ENCODE data around the gene VPS4A. TPM values are rescaled to one million over a fixed set of nuclear protein-coding genes. Genes with fewer than 3 reads are reported as not detected.
"Not testable (repeated sequence)": the region's sequence is repeated elsewhere in the genome, so short reads cannot be mapped to it uniquely, and the experiment has no call there.

The VPS4A gene
- total RNA-seq, 2 donors from 2014 or later: 23.1 to 29.1 TPM

DNA sequence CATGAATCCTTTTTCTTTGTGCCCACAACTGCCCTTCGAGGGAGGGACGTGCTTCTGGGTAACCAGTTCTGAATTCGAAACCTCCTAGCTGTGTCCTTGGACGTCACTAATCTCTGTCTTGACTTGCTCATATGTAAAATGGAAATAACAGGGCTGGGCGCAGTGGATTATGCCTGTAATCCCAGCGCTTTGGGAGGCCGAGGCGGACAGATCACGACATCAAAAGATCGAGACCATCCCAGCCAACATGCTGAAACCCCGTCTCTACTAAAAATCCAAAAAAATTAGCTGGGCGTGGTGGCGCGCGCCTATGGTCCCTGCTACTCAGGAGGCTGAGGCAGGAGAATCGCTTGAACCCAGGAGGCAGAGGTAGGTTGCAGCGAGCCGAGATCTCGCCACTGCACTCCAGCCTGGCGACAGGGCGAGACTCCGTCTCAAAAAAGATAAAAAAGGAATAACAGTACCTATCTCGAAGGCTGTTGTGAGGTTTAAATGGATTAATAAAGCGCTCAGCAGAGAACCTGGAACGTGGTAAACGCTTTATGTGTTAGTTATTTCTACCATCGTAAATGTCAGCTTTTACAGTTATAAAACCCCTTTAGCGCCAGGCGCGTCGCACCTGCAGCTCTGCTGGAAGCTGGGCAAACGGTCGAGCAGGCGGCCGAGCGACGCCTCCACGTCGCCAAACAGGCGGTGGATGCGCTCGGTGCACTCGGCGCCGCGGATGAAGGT lies 27.6 kb downstream of the VPS4A start:
- ATAC-seq: no peak

DNA sequence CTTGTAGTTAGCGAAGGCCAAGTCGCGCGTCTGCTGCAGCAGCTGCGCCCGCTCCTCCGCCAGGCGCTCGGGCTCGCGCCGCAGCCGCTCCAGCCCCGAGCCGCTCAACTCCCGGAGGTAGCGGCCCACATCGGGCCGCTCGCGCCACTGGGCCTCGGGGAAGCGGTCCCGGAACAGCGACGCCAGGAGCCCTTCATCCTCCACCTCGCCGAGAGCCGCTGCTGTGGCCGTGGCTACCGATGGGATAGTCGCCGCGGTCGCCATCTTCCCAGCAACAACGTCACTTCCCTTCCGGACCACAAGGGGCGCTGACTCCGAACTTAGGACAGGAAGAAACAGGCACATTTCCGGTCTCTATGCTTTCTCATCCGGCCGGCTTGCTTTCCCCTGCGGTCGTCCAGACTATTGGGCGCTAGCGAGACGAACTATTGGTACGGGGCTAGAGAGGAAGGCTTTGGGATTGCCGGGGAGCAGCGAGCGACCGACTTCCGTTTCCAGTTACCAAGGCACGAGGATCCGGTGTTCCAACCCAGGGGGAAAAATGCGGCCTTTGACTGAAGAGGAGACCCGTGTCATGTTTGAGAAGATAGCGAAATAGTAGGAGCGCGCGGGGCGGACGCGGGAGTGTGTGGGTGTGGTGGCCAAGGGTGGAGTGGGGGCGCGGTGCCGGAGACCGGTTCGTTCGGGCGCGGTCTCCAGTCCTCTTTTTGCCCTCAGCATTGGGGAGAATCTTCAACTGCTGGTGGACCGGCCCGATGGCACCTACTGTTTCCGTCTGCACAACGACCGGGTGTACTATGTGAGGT lies 28.3 kb downstream of the VPS4A start, which contains the start of the genes COG8 and NIP7:
TSS of gene COG8 (minus strand) at position 276 of the 806 bp plus-strand sequence. CDS start at position 264, 12 bp downstream.
TSS of gene NIP7 (plus strand) at position 484 of the 806 bp plus-strand sequence. CDS start at position 542, 58 bp downstream.
- Mint-ChIP-seq H3K36me3 (peaks cover 33 to 40% of the 10 kb centered on the region in 2 donors), H3K9me3 (no peaks in the 10 kb centered on the region), H3K27ac (peak within 1 kb of the TSS; percentile 96 to 99)
- ATAC-seq (peak; percentile 91 to 93), DNase-seq (ENCODE audit: low spot score in 2 of 2) (peak; percentile 90 to 92)

More for the DNA sequence above, 27.6 kb downstream of the VPS4A start:
- Mint-ChIP-seq H3K36me3 (peaks cover 33 to 40% of the 10 kb centered on the region in 2 donors), H3K27ac (peak overlapping the region; percentile 90 to 96), H3K9me3 (no peaks in the 10 kb centered on the region)
- DNase-seq (ENCODE audit: low spot score in 2 of 2): no peak

DNA sequence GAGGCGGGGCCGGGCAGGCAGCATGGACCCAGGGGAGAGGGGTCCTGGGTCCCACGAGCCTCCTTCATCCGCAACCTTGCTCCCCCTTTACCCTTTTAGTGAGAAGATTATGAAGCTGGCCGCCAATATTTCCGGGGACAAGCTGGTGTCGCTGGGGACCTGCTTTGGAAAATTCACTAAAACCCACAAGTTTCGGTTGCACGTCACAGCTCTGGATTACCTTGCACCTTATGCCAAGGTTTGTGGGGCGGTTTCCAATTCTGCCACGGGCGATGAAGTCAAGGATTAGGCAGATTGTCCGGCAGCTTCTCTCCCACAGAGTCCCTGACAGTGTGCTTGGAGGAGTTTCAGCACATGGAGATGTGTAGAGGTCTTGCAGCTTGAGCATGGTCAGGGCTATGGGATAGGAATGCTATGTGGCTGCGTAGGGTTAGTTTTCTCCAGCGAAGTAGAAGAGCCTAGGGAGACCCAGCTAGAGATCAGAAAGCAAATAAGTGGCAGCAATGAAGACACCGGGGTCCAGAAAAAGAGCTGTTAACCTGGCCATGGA lies 29.0 kb downstream of the VPS4A start:
- DNase-seq (ENCODE audit: low spot score in 2 of 2): no peak
- Mint-ChIP-seq H3K9me3 (no peaks in the 10 kb centered on the region), H3K27ac (peak overlapping the region; percentile 96 to 99), H3K36me3 (peaks cover 33% of the 10 kb centered on the region in 2 donors)
- peak in 1 of 2 donors; percentile 33 for ATAC-seq

DNA sequence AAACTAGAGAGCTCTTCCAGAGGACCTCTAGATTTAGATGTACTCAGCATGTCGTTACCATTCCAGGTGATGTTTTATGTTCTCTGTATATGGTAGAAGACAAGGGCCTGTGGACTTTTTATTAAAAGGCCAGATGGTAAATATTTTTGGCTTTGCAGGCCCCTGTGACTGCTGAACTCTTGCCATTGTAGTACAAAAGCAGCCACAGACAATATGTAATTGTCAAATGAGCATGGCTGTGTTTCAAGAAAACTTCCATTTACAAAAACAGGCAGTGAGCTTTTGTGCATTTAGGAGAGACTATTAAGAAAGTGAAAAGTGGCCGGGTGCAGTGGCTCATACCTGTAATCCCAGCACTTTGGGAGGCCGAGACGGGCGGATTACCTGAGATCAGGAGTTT lies 33.0 kb downstream of the VPS4A start:
- H3K9me3 Mint-ChIP-seq: no peaks in the 10 kb centered on the region
- ATAC-seq (no peak), DNase-seq (ENCODE audit: low spot score in 2 of 2) (no peak)
- peaks cover 21 to 24% of the 10 kb centered on the region in 2 donors for H3K36me3 Mint-ChIP-seq
- peak overlapping the region in 1 of 2 donors; percentile 72 for H3K27ac Mint-ChIP-seq

DNA sequence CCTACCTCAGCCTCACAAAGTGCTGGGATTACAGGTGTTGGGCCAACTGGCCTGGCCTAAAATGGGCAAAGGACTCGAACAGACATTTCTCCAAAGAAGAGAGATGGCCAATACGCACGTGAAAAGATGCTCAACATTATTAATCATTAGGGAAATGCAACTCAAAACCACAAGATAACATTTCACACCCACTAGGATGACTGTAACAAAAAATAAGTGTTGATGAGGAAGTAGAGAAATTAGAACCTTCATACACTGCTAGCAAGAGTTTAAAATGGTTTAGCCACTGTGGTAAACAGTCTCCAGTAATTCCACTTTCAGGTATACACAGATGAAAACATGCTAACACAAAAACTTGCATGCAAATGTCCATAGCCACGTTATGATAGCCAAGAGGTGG lies 34.8 kb downstream of the VPS4A start:
- H3K9me3 Mint-ChIP-seq: no peaks in the 10 kb centered on the region
- no peak for DNase-seq (ENCODE audit: low spot score in 2 of 2)
- peaks cover 6 to 9% of the 10 kb centered on the region in 2 donors for H3K36me3 Mint-ChIP-seq
- H3K27ac Mint-ChIP-seq: peak overlapping the region in 1 of 2 donors; percentile 14
- ATAC-seq: no peak

DNA sequence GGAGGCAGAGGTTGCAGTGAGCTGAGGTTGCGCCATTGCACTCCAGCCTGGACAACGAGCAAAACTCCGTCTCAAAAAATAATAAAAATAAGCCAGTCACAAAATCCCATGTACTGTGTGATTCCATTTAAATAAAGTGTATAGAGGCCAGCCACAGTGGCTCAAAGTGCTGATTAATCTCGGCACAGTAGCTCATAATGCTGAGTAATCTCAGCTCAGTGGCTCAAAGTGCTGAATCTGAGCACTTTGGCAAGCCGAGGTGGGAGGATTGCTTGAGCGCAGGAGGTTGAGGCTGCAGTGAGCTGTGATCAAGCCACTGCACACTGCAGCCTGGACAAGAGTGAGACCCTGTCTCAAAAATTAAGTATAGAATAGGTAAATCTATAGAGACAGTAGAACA lies 35.5 kb downstream of the VPS4A start:
- peaks cover 0 to 1% of the 10 kb centered on the region in 2 donors for H3K36me3 Mint-ChIP-seq
- peak overlapping the region in 1 of 2 donors; percentile 68 for H3K27ac Mint-ChIP-seq
- no peak for DNase-seq (ENCODE audit: low spot score in 2 of 2)
- H3K9me3 Mint-ChIP-seq: no peaks in the 10 kb centered on the region
- no peak for ATAC-seq

DNA sequence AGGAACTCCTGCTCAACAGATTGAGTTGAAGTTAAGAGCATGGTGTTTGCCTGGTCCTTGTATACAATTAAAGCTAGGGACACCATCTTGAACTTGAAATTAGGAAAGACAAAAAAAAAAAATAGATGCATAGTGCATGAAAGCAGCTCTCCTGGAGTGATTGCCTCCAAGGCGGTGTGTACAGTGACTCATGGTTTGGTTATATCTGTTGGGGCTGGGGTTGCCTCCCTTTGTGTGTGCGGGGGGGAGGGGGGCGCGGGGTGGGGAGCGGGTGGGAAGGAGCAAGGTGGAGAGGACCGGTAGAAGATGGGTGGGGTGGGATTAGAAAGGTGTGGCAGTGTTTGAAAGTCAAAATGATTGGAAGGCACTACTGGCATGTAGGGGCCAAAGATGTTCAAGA lies 37.1 kb downstream of the VPS4A start:
- H3K36me3 Mint-ChIP-seq: no peaks in the 10 kb centered on the region
- DNase-seq (ENCODE audit: low spot score in 2 of 2) (no peak), ATAC-seq (no peak)
- H3K27ac Mint-ChIP-seq: no peak overlapping the region
- no peaks in the 10 kb centered on the region for H3K9me3 Mint-ChIP-seq

DNA sequence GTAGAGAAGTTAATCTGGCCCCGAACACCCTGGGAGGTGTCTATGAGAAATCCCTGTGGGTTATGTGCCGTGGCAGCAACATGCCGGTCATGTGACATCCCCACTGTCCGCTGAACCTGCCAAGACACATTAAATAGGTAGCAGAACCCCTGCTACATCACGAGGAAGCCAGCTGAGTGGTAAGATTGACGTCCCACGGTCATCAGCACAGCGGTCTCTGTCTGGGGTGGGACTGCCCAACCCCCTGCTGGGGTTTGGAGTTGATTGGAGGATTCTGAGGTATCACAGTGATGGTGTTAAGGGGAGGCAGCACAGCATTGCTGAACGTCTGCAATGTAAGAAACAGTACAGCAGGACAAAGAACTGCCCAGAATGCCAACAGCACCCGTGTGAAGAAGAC lies 38.4 kb downstream of the VPS4A start:
- Mint-ChIP-seq H3K9me3 (no peaks in the 10 kb centered on the region), H3K27ac (peak overlapping the region in 1 of 2 donors; percentile 30), H3K36me3 (no peaks in the 10 kb centered on the region)
- DNase-seq (ENCODE audit: low spot score in 2 of 2) (no peak), ATAC-seq (no peak)

DNA sequence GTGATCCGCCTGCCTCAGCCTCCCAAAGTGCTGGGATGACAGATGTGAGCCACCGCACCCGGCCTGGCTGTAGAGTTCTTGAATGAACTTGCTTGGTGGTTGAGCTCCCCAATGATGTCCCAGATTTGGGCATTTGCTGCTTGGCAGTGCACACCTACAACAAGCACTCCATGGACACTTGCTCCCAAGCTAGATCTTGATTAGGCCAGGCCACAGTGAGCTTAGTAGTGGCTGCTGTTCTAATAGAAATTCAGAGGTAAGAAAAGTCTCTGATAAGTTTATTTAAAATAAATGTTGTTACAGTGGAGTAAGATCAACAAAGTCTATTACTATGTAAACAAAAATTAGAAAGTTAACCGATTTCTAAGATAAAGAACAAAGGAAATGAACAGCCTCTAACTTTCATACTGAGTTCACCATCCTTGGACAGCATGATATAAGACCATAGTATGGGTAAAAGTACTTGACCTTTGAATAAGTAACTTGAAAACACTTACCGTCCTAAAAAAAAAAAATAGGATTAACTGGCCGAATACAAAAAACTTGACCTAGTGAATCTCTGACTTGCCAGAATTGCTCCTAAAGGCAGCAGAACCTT lies 39.5 kb downstream of the VPS4A start:
- DNase-seq (ENCODE audit: low spot score in 2 of 2) (no peak), ATAC-seq (no peak)
- Mint-ChIP-seq H3K27ac (peak overlapping the region in 1 of 2 donors; percentile 55), H3K9me3 (no peaks in the 10 kb centered on the region), H3K36me3 (peaks cover 5% of the 10 kb centered on the region in 2 donors)

DNA sequence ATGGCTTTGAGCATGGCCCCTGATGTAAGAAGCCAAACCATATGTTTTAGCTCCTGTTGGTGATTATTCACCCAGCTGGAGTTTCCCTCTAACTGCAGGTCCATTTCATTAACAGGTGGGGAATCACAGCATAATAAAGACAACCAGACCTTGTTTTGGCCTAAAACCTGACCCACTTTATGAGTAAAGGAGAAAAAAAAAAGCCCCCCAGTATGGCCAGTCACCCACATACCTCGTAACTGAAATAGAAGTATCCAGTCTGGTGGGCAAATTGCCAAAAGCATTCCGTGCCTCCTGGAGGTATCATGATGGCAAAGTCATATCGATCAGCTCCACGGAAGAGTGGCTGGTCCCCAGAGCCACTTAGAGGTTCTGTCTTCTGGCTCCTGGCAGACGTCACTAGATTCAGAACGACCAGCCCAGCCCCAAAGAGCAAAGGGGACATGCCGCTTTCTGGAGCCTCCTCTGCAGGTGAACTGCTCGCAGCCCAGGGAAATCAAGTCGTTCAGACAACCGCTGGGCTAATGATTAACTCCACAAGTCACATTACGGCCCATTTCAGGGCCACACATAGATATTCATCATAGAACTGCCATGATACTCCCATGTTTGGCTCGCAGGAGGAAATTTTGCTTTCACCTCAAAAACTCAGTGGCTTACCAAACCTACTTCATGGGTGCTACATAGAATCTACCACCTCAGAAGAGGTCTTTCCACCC lies 40.3 kb downstream of the VPS4A start, which contains the start of gene TMED6:
TSS of gene TMED6 (minus strand) at position 478 of the 719 bp plus-strand sequence. CDS start at position 445, 33 bp downstream.
- H3K27ac Mint-ChIP-seq: peak within 1 kb of the TSS; percentile 55 to 94
- no peaks in the 10 kb centered on the region for H3K9me3 Mint-ChIP-seq
- no peak for ATAC-seq
- no peak for DNase-seq (ENCODE audit: low spot score in 2 of 2)
- peaks cover 6 to 7% of the 10 kb centered on the region in 2 donors for H3K36me3 Mint-ChIP-seq

DNA sequence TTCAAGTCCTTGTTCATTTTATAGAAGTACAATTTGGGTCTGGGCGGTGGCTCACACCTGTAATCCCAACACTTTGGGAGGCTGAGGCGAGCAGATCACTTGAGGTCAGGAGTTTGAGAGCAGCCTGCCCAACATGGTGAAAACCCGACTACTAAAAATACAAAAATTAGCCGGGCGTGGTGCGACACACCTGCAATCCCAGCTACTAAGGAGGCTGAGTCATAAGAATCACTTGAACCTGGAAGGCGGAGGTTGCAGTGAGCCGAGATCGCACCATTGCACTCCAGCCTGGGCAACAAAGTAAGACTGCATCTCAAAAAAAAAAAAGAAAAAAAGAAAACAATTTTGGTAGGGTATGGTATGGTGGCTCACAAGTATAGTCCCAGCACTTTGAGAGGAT lies 48.9 kb downstream of the VPS4A start:
- H3K9me3 Mint-ChIP-seq; H3K27ac Mint-ChIP-seq; DNase-seq (ENCODE audit: low spot score in 2 of 2); ATAC-seq; H3K36me3 Mint-ChIP-seq: not testable (repeated sequence)

DNA sequence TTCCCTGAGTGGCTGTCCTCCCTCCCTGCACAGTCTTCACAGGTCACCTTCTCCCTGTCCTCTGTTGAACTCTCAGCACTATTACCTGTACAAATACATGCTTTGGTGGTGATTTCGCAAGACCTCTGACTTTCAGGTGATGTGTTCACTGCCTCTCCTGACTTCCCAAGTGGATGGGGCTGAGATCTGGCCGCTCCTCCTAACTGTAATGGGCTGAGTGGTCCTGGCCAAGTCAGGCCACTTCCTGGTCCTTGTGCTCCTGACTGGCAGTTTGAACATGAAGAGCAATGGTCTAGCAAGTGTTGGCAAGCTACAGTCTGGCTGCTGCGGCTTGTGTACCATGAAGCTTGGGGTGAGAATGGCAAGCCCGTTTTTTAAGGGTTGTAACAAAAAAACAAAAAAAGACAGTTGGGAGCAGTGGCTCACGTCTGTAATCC lies 52.1 kb downstream of the VPS4A start:
- DNase-seq (ENCODE audit: low spot score in 2 of 2): no peak
- peaks cover 5 to 6% of the 10 kb centered on the region in 2 donors for H3K36me3 Mint-ChIP-seq
- no peak overlapping the region for H3K27ac Mint-ChIP-seq
- no peak for ATAC-seq
- no peaks in the 10 kb centered on the region for H3K9me3 Mint-ChIP-seq

DNA sequence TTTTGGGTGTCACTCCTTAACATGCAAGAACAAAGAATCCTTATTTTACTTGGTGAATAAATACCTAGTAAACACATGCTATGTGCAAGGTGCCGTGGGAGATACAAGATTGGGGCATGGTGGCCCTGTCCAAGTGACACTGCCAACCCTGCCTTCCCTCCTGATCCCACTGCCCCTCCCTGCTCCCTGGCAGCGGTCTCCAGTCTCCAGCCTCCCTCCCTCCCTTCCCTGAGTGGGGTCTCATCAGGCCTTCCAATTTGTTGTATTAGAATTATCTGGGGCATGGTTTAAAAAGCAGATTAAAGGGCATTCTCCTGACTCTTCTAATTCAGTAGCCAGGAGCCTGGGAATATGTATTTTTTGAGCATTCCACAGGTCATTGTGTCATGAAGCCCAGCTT lies 52.9 kb downstream of the VPS4A start:
- Mint-ChIP-seq H3K36me3 (peaks cover 5 to 6% of the 10 kb centered on the region in 2 donors), H3K27ac (no peak overlapping the region), H3K9me3 (no peaks in the 10 kb centered on the region)
- DNase-seq (ENCODE audit: low spot score in 2 of 2) (no peak), ATAC-seq (no peak)

DNA sequence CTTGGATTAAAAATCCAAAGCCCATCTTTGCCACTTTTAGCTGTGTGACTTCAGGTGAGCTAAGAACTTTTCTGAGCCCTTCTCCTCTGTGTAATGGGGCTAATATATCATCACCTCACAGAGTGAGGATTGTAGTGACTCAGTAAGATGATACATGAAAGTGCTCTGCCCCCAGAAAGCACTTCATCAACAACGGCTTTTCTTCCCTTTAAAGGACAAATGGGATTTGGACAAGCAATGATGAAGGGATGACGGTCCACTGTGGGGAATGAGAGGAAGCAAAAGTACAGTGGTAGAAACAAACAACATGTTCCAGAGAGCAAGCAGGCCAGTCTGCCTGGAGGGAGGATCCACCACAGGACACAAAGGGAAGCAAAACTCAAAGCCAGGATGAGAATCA lies 54.8 kb downstream of the VPS4A start:
- H3K36me3 Mint-ChIP-seq: peaks cover 5 to 21% of the 10 kb centered on the region in 2 donors
- ATAC-seq (no peak), DNase-seq (ENCODE audit: low spot score in 2 of 2) (no peak)
- no peaks in the 10 kb centered on the region for H3K9me3 Mint-ChIP-seq
- H3K27ac Mint-ChIP-seq: peak overlapping the region in 1 of 2 donors; percentile 58

DNA sequence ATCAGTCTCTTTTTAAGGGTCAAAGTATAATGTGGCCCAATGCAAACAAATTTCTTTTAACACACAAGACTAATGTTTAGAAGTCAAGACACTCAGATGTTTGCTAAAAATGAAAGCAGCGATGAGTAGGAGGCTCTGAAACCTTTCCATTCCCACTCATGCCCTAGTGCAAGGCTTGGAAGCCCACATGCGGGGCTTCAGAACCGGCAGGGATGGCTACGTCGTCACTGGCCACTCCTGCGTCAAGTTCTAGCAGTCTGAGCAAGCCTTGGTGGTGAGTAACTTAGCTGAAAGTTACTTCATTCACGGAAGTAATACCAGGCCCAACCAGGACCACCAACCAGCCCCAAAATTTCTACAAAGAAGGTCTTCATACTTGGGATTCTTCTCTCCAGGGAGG lies 55.3 kb downstream of the VPS4A start:
- Mint-ChIP-seq H3K27ac (peak overlapping the region in 1 of 2 donors; percentile 81), H3K36me3 (peaks cover 5 to 22% of the 10 kb centered on the region in 2 donors), H3K9me3 (no peaks in the 10 kb centered on the region)
- ATAC-seq (no peak), DNase-seq (ENCODE audit: low spot score in 2 of 2) (no peak)

DNA sequence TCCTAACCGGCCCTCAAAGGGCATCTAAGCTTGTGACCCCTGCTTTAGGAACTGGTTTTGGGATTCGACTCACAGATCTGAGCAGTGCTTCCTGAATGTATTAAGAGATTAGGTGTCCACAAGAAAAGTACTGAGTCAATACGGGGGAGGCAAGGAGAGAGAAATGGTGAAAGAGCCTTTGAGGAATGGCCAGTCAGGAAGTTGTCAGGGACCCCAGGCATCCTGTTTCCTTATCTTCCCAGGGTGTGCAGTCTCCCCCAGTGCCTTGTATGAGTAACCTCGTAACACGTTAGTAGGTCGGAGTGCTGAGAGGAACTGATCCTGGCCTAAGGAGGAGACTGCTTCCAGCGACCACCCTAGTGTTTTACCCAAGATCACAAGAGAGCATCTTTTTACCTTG lies 56.8 kb downstream of the VPS4A start:
- ATAC-seq: no peak
- H3K27ac Mint-ChIP-seq: peak overlapping the region; percentile 23 to 74

More for the DNA sequence above, 56.8 kb downstream of the VPS4A start:
- no peak for DNase-seq (ENCODE audit: low spot score in 2 of 2)
- Mint-ChIP-seq H3K9me3 (no peaks in the 10 kb centered on the region), H3K36me3 (peaks cover 5 to 22% of the 10 kb centered on the region in 2 donors)

All from activated naive CD4-positive, alpha-beta T cell treated with anti-CD3 and anti-CD28 coated beads, Interleukin-2, amount 50 U/mL, for 72 hours (primary cell).